Urinary bladder (tissue), 4 donors: ENCODE results near the gene PAF1. TPM values are rescaled to one million over a fixed set of nuclear protein-coding genes. Genes with fewer than 3 reads are reported as not detected.

Source experiments
- DNase-seq: peaks from one replicate; pipeline ENCODE4 v3.0.0-alpha.2; 2015; ENCODE audit errors: extremely low spot score
- H3K27ac ChIP-seq: one replicate; pipeline ENCODE4 v1.5.1; 2013; ENCODE audit warnings: low read depth, mild to moderate bottlenecking, moderate library complexity
- H3K36me3 ChIP-seq: one replicate; pipeline ENCODE4 v1.6.1; 2013; ENCODE audit warnings: mild to moderate bottlenecking, moderate library complexity; ENCODE audit not compliant: insufficient read depth
- H3K4me1 ChIP-seq: one replicate; pipeline ENCODE4 v1.6.1; 2013; ENCODE audit warnings: mild to moderate bottlenecking, moderate library complexity; ENCODE audit not compliant: insufficient read depth
- H3K4me3 ChIP-seq: one replicate; pipeline ENCODE4 v1.5.1; 2013; ENCODE audit warnings: low read depth, low read length
- WGBS: extraction: QIAGEN DNeasy Blood & Tissue Kit; methylation state at CpG from one replicate; pipeline ENCODE4 v1.1.7; 2013; 5-methylcytosine and 5-hydroxymethylcytosine counted together
- polyA plus RNA-seq: library from polyadenylated mRNA; stranded (reverse); fragments of 200-250 nt; gene quantifications from one replicate; pipeline ENCODE4 v1.2.3, GENCODE V29; 2013
- total RNA-seq: library from RNA; depleted of rRNA; stranded (reverse); fragments of >200 nt; gene quantifications from one replicate; pipeline ENCODE4 v1.2.3, GENCODE V29; 2014
- donor health status: healthy with polysubstance abuse.
- donor health status: healthy.

The PAF1 gene
- total and polyA plus RNA-seq, 2 donors = 11.7 to 52.8 TPM

GRCh38 chr19:39405261-39405957 lies 14.5 kb upstream of the PAF1 start:
- no peak for DNase-seq
- Histone ChIP-seq H3K27ac (peak overlapping the region; percentile 54), H3K4me1 (no peaks in the 10 kb centered on the region), H3K36me3 (peaks cover 11% of the 10 kb centered on the region), H3K4me3 (no peak overlapping the region)
- 89% methylated on average over 17 of the region's 17 CpGs for WGBS

GRCh38 chr19:39403331-39404312 lies 12.7 kb upstream of the PAF1 start:
- Histone ChIP-seq H3K36me3 (peaks cover 10% of the 10 kb centered on the region), H3K4me1 (no peaks in the 10 kb centered on the region), H3K27ac (peak overlapping the region; percentile 98), H3K4me3 (peak overlapping the region; percentile 56)
- WGBS = 1% methylated on average over 43 of the region's 43 CpGs
- DNase-seq = peak; percentile 88

- DNase-seq = peak; percentile 83
- Histone ChIP-seq H3K4me3 (peak overlapping the region; percentile 56), H3K4me1 (no peaks in the 10 kb centered on the region), H3K36me3 (peaks cover 1% of the 10 kb centered on the region), H3K27ac (peak overlapping the region; percentile 98)
- 3% methylated on average over 59 of the region's 59 CpGs for WGBS
These were observed 11.7 kb upstream of the PAF1 start for GRCh38 chr19:39402346-39403300.

- Histone ChIP-seq H3K4me3 (no peak overlapping the region), H3K4me1 (no peaks in the 10 kb centered on the region), H3K27ac (peak overlapping the region; percentile 98), H3K36me3 (no peaks in the 10 kb centered on the region)
- WGBS = 49% methylated on average over 25 of the region's 25 CpGs
- DNase-seq = no peak
These were observed 10.8 kb upstream of the PAF1 start for GRCh38 chr19:39401549-39402345.

GRCh38 chr19:39401070-39401548 lies 10.2 kb upstream of the PAF1 start:
- Histone ChIP-seq H3K36me3 (no peaks in the 10 kb centered on the region), H3K4me3 (no peak overlapping the region), H3K27ac (peak overlapping the region; percentile 98), H3K4me1 (no peaks in the 10 kb centered on the region)
- 54% methylated on average over 4 of the region's 4 CpGs for WGBS
- no peak for DNase-seq

- Histone ChIP-seq H3K27ac (no peak overlapping the region), H3K4me1 (no peaks in the 10 kb centered on the region), H3K36me3 (no peaks in the 10 kb centered on the region), H3K4me3 (no peak overlapping the region)
- DNase-seq = no peak
- 86% methylated on average over 4 of the region's 4 CpGs for WGBS
These were observed 9.2 kb upstream of the PAF1 start for GRCh38 chr19:39400061-39400460.

GRCh38 chr19:39399668-39400050 lies 8.8 kb upstream of the PAF1 start:
- H3K4me1 ChIP-seq = no peaks in the 10 kb centered on the region

GRCh38 chr19:39398297-39398864 lies 7.5 kb upstream of the PAF1 start:
- 71% methylated on average over 11 of the region's 11 CpGs for WGBS
- Histone ChIP-seq H3K4me3 (no peak overlapping the region), H3K36me3 (no peaks in the 10 kb centered on the region)

More at GRCh38 chr19:39399668-39400050, 8.8 kb upstream of the PAF1 start:
- Histone ChIP-seq H3K27ac (no peak overlapping the region), H3K36me3 (no peaks in the 10 kb centered on the region), H3K4me3 (no peak overlapping the region)
- DNase-seq = no peak
- 93% methylated on average over 4 of the region's 4 CpGs for WGBS

GRCh38 chr19:39397360-39398296 lies 6.7 kb upstream of the PAF1 start:
- Histone ChIP-seq H3K4me1 (no peaks in the 10 kb centered on the region), H3K27ac (peak overlapping the region; percentile 83), H3K4me3 (no peak overlapping the region), H3K36me3 (no peaks in the 10 kb centered on the region)
- 33% methylated on average over 17 of the region's 17 CpGs for WGBS
- DNase-seq = no peak

More at GRCh38 chr19:39398297-39398864, 7.5 kb upstream of the PAF1 start:
- DNase-seq = no peak
- peak overlapping the region; percentile 83 for H3K27ac ChIP-seq
- H3K4me1 ChIP-seq = no peaks in the 10 kb centered on the region

GRCh38 chr19:39390451-39390750 lies 505 bp downstream of the PAF1 start:
- H3K36me3 ChIP-seq = no peaks in the 10 kb centered on the region

GRCh38 chr19:39389631-39390414 lies 1.1 kb downstream of the PAF1 start:
- Histone ChIP-seq H3K4me1 (no peaks in the 10 kb centered on the region), H3K36me3 (no peaks in the 10 kb centered on the region), H3K27ac (peak overlapping the region; percentile 96), H3K4me3 (peak overlapping the region; percentile 61)
- 68% methylated on average over 13 of the region's 13 CpGs for WGBS
- no peak for DNase-seq

More at GRCh38 chr19:39390451-39390750, 505 bp downstream of the PAF1 start:
- Histone ChIP-seq H3K4me3 (peak overlapping the region; percentile 61), H3K4me1 (no peaks in the 10 kb centered on the region), H3K27ac (peak overlapping the region; percentile 96)
- WGBS = under 1% methylated on average over 10 of the region's 10 CpGs
- DNase-seq = peak; percentile 62
